ENCODE results near the gene SORCS1.

The SORCS1 gene

DNA sequence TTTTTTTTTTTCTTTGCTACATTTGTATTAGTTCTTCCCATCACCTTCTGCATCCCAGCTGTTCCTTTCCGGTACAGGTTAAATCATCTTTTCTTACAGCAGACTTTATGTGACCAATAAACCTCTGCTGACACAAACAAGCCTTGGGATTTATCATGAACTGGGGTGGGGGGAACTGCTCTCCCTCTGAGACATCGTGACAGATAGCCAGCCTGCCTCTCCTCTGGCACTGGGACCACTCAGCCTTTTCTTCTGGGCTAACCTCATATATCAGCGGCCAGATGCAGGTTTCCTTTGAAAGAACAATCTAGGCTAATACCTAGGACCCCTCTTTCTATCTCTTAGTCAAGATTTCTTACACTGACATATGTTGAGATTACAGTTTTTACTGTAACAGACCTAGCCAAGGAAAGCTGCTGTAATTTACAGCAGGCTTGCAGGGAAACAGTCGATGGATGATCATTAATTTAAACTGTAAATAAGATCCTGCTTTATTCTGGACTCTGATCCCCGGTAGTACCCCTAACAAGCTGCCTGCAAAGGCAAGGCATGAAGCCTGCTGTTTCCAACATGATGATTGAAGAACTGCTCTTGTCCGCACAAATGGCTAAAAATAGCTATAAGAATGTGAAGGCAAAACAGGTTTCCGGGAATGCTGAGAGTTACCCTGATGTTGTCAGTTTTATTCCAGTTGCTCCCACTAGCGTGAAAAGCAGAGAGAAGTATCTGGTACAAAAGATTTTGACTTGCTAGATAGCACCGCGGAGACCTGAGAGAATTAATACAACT, 338.7 kb downstream of the SORCS1 start:
- peak in 1 of 2 donors; percentile 3 for DNase-seq (ENCODE audit: low read depth in 2 of 2)
- no peak overlapping the region for H3K4me3 ChIP-seq (replicated peaks in 1 of 2; ENCODE audit: low read depth in 2 of 2, low read length in 2 of 2)
- TF ChIP-seq, protein P1, sequence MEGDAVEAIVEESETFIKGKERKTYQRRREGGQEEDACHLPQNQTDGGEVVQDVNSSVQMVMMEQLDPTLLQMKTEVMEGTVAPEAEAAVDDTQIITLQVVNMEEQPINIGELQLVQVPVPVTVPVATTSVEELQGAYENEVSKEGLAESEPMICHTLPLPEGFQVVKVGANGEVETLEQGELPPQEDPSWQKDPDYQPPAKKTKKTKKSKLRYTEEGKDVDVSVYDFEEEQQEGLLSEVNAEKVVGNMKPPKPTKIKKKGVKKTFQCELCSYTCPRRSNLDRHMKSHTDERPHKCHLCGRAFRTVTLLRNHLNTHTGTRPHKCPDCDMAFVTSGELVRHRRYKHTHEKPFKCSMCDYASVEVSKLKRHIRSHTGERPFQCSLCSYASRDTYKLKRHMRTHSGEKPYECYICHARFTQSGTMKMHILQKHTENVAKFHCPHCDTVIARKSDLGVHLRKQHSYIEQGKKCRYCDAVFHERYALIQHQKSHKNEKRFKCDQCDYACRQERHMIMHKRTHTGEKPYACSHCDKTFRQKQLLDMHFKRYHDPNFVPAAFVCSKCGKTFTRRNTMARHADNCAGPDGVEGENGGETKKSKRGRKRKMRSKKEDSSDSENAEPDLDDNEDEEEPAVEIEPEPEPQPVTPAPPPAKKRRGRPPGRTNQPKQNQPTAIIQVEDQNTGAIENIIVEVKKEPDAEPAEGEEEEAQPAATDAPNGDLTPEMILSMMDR (IDR thresholded peaks at IDR 0.05; ENCODE audit: low read depth, low read length) = no peak

DNA sequence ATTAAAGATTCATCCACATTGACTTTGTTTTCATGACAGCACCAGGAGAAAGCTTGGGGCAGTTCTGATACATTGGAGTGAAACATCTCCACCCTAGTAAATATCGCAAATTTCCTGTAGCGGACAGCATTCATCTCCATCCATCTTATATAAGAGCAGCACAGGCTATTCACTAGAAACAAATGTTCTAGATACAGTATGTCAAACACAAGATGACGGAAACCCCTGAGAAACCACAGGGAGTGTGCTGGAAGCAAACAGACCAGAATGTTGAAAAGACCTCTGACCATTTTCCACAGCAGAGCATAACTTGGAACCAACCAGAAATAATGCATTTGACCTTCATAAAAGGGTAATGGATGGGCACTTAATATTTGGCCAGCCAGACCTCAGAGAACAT, 343.9 kb downstream of the SORCS1 start:
- H3K4me3 ChIP-seq (replicated peaks in 1 of 2; ENCODE audit: low read depth in 2 of 2, low read length in 2 of 2) = no peak overlapping the region
- TF ChIP-seq, protein P1 (IDR thresholded peaks at IDR 0.05; ENCODE audit: low read depth, low read length) = no peak
- DNase-seq (ENCODE audit: low read depth in 2 of 2) = no peak

DNA sequence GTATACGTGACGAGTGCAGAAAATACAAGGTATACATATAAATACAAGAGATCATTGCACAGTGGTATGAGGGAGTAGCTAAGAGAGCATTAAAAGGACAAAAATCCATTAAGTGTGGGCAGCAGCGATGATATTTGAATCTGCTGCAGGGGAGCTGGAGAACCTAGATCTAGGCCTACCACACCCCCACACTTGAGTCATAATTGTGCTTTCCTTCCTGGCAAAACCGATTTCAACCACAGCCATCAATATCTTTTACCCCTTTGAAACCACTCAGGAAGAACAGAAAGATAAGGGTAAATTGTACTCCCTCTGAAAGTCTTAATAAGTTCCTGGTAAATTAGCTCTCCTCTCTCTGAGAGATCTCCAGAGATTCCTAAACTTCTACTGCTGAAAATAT, 345.0 kb downstream of the SORCS1 start:
- no peak for DNase-seq (ENCODE audit: low read depth in 2 of 2)
- TF ChIP-seq, protein P1 (IDR thresholded peaks at IDR 0.05; ENCODE audit: low read depth, low read length) = no peak

DNA sequence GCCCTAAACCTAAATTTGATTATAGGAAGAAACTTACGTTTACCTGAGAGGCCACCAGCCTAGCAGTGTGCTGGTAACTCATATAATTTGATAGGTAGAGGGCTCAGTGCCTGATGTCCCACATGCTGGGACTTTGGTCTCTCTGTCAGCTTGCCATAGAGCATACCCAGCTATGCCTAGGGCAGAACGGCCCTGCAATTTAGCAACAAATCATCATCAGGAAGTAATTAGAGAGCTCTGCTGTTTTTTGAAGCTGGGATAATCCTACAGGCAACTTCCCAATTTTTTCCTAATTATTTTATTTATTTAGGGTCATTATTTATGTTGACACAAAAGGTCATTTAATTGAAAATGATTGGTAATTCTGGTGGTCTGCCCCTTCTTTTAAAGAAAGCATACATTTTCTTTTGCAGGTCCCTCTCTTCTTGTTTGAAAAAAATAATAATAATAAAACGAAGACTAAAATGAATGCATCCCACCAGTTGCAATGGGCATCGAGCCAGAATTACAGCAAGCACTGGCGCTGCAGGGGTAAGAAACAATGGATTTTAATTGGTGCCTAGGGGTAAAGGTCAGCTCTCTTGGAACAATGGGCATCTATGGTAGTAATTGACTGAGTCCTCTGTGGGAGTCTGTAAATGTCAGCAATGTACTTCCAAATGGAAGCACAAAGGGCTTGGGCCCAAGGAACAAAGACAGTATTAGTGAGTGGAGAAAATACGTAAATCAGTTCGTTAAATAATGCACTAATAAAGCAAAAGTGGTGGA, 348.0 kb downstream of the SORCS1 start:
- no peak for DNase-seq (ENCODE audit: low read depth in 2 of 2)
- TF ChIP-seq, protein P1 (IDR thresholded peaks at IDR 0.05; ENCODE audit: low read depth, low read length) = no peak
- no peak overlapping the region for H3K4me3 ChIP-seq (replicated peaks in 1 of 2; ENCODE audit: low read depth in 2 of 2, low read length in 2 of 2)

More for the DNA sequence above, 345.0 kb downstream of the SORCS1 start:
- H3K4me3 ChIP-seq (replicated peaks in 1 of 2; ENCODE audit: low read depth in 2 of 2, low read length in 2 of 2) = no peak overlapping the region

DNA sequence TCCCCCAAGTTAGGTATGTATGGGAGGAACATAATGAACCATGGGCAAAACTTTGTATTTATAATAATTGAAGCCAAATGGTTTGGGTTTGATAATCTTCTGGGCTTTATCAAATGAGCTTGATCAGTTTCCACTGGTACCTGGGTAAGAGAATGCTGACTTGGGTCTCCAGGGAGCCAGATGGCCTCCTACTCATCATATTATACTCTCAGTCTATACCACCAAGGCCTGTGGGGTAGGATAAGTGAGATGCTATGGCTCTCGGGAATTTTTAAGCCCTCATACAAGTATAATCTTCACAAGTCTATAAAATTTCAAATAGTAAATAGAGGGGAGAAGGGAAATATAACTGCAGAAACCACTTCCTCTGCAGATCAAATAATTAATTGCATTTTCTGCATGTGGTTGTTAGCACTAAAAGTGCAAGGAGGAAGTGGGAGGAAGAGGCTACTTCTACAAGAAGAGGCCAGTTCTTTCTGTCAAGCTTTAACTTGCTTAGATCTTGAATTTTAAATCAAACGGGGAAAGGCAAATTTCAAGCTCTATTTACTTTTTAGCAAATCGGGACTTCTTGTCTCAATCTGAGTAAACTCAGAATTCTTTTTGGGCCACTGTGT, 349.0 kb downstream of the SORCS1 start:
- no peak overlapping the region for H3K4me3 ChIP-seq (replicated peaks in 1 of 2; ENCODE audit: low read depth in 2 of 2, low read length in 2 of 2)
- no peak for DNase-seq (ENCODE audit: low read depth in 2 of 2)
- TF ChIP-seq, protein P1 (IDR thresholded peaks at IDR 0.05; ENCODE audit: low read depth, low read length) = no peak

DNA sequence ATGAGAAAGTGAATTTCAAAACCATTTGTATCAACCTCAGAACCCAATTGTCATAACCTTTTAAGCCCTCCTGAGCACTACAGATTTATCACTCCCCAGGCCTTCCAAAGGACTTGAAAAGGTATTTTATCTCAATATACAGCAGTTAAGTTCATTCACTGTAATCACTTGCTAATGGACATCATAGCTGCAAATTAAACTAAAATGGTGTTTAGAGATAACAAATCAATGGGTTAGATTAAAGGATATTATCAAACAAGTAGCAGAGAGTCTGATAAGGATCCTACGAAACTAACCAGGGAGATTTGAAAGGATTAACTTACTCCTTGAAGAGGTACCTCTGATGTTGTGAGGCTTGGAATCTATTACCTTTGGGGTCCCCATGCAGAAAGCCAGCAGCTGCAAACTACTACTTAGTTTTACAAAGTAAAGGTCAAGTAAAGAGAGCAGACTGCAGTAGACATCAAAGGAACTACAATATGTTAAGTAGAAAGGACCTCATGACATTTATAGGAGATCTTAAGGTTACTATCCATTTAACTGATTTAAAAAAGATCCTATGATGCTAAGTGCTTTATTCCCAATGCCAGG, 359.4 kb downstream of the SORCS1 start:
- no peak overlapping the region for H3K4me3 ChIP-seq (replicated peaks in 1 of 2; ENCODE audit: low read depth in 2 of 2, low read length in 2 of 2)
- no peak for DNase-seq (ENCODE audit: low read depth in 2 of 2)
- TF ChIP-seq, protein P1 (IDR thresholded peaks at IDR 0.05; ENCODE audit: low read depth, low read length) = no peak
